GM12872 (cell line): ENCODE data around the gene TENM4.

Experiments used
- CTCF ChIP-seq: IDR thresholded peaks from 3 replicates; pipeline ENCODE4 v1.5.1; 2011; ENCODE audit warnings: low read depth, mild to moderate bottlenecking, low read length, moderate library complexity; ENCODE audit not compliant: insufficient read depth

TENM4 gene

GRCh38 chr11:79081471-79082031 lies 359.3 kb downstream of the TENM4 start:
- TF ChIP-seq CTCF = no peak

- no peak for TF ChIP-seq CTCF
Measured at GRCh38 chr11:79080551-79080950, 360.3 kb downstream of the TENM4 start.

GRCh38 chr11:79078999-79079398 lies 361.8 kb downstream of the TENM4 start:
- no peak for TF ChIP-seq CTCF

GRCh38 chr11:79078456-79078855 lies 362.4 kb downstream of the TENM4 start:
- no peak for TF ChIP-seq CTCF

GRCh38 chr11:79077702-79078330 lies 363.0 kb downstream of the TENM4 start:
- TF ChIP-seq CTCF = no peak

- peak; percentile 58 for TF ChIP-seq CTCF
Measured at GRCh38 chr11:79076526-79077115, 364.2 kb downstream of the TENM4 start.

- no peak for TF ChIP-seq CTCF
Measured at GRCh38 chr11:79074547-79074946, 366.3 kb downstream of the TENM4 start.
